Endothelial cell of umbilical vein (primary cell): Measurements from ENCODE around the gene SLC12A4. TPM values are rescaled to one million over a fixed set of nuclear protein-coding genes. Genes with fewer than 3 reads are reported as not detected.

Source experiments
- BruUV-seq: library from RNA; stranded (reverse); fragments of 400-500 nt; replicated peaks from 2 replicates; lab custom pipeline; 2021; lab: Mats Ljungman, UMichigan
- CTCF ChIA-PET: fragments of 300-600, 350-600 bp; sonication (Branson Sonifier 250); formaldehyde crosslinking; loops from one replicate; lab custom pipeline; 2021; ENCODE audit warnings: antibody characterized with exemption, inconsistent platforms; lab: Charles Lee
- POLR2A ChIA-PET: fragments of 300-600, 350-600 bp; sonication (Branson Sonifier 250); formaldehyde crosslinking; loops from one replicate; lab custom pipeline; 2021; ENCODE audit warnings: antibody characterized with exemption, inconsistent platforms; lab: Charles Lee
- DNase-seq: peaks from one replicate; pipeline ENCODE4 v3.0.0-alpha.2; 2011; ENCODE audit warnings: low read depth, low spot score
- FAIRE-seq: peaks from 2 replicates; lab custom pipeline; 2011; peaks lifted over from hg19 to GRCh38; lab: Jason Lieb, UNC
- H2AFZ ChIP-seq: 2 replicates; pipeline ENCODE4 v1.6.0; 2012; ENCODE audit warnings: low read depth, low read length, control low read depth, inconsistent platforms
- H3K27ac ChIP-seq: 2 replicates; pipeline ENCODE4 v1.5.1; 2011; ENCODE audit warnings: low read depth, mild to moderate bottlenecking, control low read depth, low read length, moderate library complexity; ENCODE audit not compliant: insufficient read depth
- H3K27me3 ChIP-seq, 2 experiments: 2 replicates each; pipeline versions ENCODE4 v1.6.0 to v1.6.1; 2011; ENCODE audit warnings: low read length in 2 of 2, mixed read lengths in 1 of 2; ENCODE audit not compliant: control insufficient read depth in 2 of 2, insufficient read depth in 2 of 2
- H3K36me3 ChIP-seq, 2 experiments: 2 replicates in 1 of 2; 3 replicates in 1 of 2; pipeline ENCODE4 v1.5.1; 2011; ENCODE audit warnings: low read length in 2 of 2, mild to moderate bottlenecking in 1 of 2, moderate library complexity in 1 of 2; ENCODE audit not compliant: control insufficient read depth in 2 of 2, insufficient read depth in 2 of 2; ENCODE audit errors: extremely low read depth in 1 of 2
- H3K4me1 ChIP-seq: 3 replicates; pipeline ENCODE4 v1.5.1; 2011; ENCODE audit warnings: mild to moderate bottlenecking, low read length; ENCODE audit not compliant: control insufficient read depth, insufficient read depth; ENCODE audit errors: extremely low read depth
- H3K4me2 ChIP-seq: 2 replicates; pipeline ENCODE4 v1.6.1; 2011; ENCODE audit warnings: low read length, control low read depth, mixed read lengths; ENCODE audit not compliant: insufficient read depth
- H3K4me3 ChIP-seq, 3 experiments: fragments of 200-600 bp in 1 of 3; sonication (generic), shearing (Covaris generic) in 1 of 3; replicated peaks in 1 of 3; 2 replicates each; pipeline ENCODE4 v1.5.1; 2011 to 2016; ENCODE audit warnings: control low read depth in 3 of 3, low read length in 3 of 3, mild to moderate bottlenecking in 2 of 3, inconsistent platforms in 1 of 3, low read depth in 1 of 3, moderate library complexity in 1 of 3; ENCODE audit not compliant: insufficient read depth in 1 of 3
- H3K79me2 ChIP-seq: 2 replicates; pipeline ENCODE4 v1.6.0; 2012; ENCODE audit warnings: low read length, inconsistent platforms; ENCODE audit not compliant: control insufficient read depth, insufficient read depth
- H3K9ac ChIP-seq: replicated peaks from 2 replicates; pipeline ENCODE3; 2011; ENCODE audit warnings: low read length, control low read depth; ENCODE audit not compliant: insufficient read depth; ENCODE audit errors: extremely low read depth
- H3K9me1 ChIP-seq: replicated peaks from 3 replicates; pipeline ENCODE4 v1.6.0; 2011; ENCODE audit warnings: mild to moderate bottlenecking, low read length; ENCODE audit not compliant: control insufficient read depth, insufficient read depth; ENCODE audit errors: extremely low read depth
- H3K9me3 ChIP-seq: replicated peaks from 2 replicates; pipeline ENCODE4 v1.5.1; 2012; ENCODE audit warnings: low read length, inconsistent platforms; ENCODE audit not compliant: control insufficient read depth, insufficient read depth
- H4K20me1 ChIP-seq: replicated peaks from 2 replicates; pipeline ENCODE3; 2011; ENCODE audit warnings: mild to moderate bottlenecking, low read length; ENCODE audit not compliant: control insufficient read depth, insufficient read depth; ENCODE audit errors: extremely low read depth
- EZH2 ChIP-seq: IDR thresholded peaks from 2 replicates; pipeline ENCODE4 v1.6.1; 2012; ENCODE audit warnings: borderline replicate concordance, low read depth, mild to moderate bottlenecking, moderate library complexity, low read length, inconsistent platforms; ENCODE audit not compliant: severe bottlenecking
- FOS ChIP-seq: IDR thresholded peaks from 2 replicates; pipeline ENCODE4 v1.6.1; 2011; ENCODE audit warnings: mild to moderate bottlenecking, low read length, moderate library complexity, borderline replicate concordance; ENCODE audit not compliant: insufficient read depth
- GATA2 ChIP-seq: IDR thresholded peaks from 2 replicates; pipeline ENCODE4 v1.7.0; 2011; ENCODE audit warnings: low read depth, mild to moderate bottlenecking, moderate library complexity, mixed read lengths, low read length; ENCODE audit not compliant: insufficient read length, insufficient read depth
- JUN ChIP-seq: IDR thresholded peaks from 2 replicates; pipeline ENCODE4 v1.6.1; 2011; ENCODE audit warnings: borderline replicate concordance, low read depth; ENCODE audit not compliant: insufficient read length, insufficient read depth
- MYC ChIP-seq: IDR thresholded peaks from one replicate; pipeline ENCODE4 v1.6.1; 2011; ENCODE audit warnings: mild to moderate bottlenecking, low read depth, low read length
- POLR2A ChIP-seq: IDR thresholded peaks from 2 replicates; pipeline ENCODE4 v1.6.1; 2012; ENCODE audit warnings: low read depth, mild to moderate bottlenecking, control low read depth, low read length
- POLR2AphosphoS5 ChIP-seq: IDR thresholded peaks from 2 replicates; pipeline ENCODE4 v1.6.1; 2012; ENCODE audit warnings: low read depth, mild to moderate bottlenecking, control low read depth, low read length, moderate library complexity; ENCODE audit not compliant: insufficient read depth
- dilution Hi-C: fragments of 300-500 bp; cut with MboI; formaldehyde crosslinking; loops from one replicate; pipeline ENCODE4 v1.15.0; 2019; ENCODE audit warnings: low sequenced_read_pairs; ENCODE audit not compliant: extremely low pct_ligation_motif_present
- intact Hi-C: fragments of 100-400 bp; cut with micrococcal nuclease; formaldehyde crosslinking; loops from one replicate; pipeline ENCODE4 v1.10.0; 2022
- polyA plus RNA-seq, 4 experiments: library from polyadenylated mRNA; depleted of rRNA in 3 of 4; stranded (reverse) in 3 of 4; unstranded in 1 of 4; fragments of >200 nt; gene quantifications; 2 replicates each; pipeline versions ENCODE4 v1.2.1 to v1.2.3, GENCODE V29; 2011 to 2012; ENCODE audit warnings: missing spikeins in 1 of 4
- total RNA-seq: library from RNA; stranded (reverse); gene quantifications from 2 replicates; pipeline ENCODE4 v1.2.3, GENCODE V29; 2021
- TF ChIP-seq, protein P1 (sequence below), 2 donors: IDR thresholded peaks; 1 replicate in 1 of 2; 2 replicates in 1 of 2; pipeline ENCODE4 v1.5.1; 2011; ENCODE audit warnings: low read length in 2 of 2, mild to moderate bottlenecking in 2 of 2, moderate library complexity in 2 of 2, control low read depth in 1 of 2, inconsistent platforms in 1 of 2, low read depth in 1 of 2; ENCODE audit not compliant: insufficient read depth in 1 of 2; ENCODE audit errors: extremely low read depth in 1 of 2
- TF ChIP-seq, protein P2 (sequence below): IDR thresholded peaks from 2 replicates; pipeline ENCODE4 v1.6.1; 2011; ENCODE audit not compliant: insufficient read depth, insufficient read length

Gene SLC12A4
- total and polyA plus RNA-seq, 2 donors (not counting 3 experiments of a cell fraction or from before 2014, with no cell fraction given), result 110 to 114 TPM

DNA sequence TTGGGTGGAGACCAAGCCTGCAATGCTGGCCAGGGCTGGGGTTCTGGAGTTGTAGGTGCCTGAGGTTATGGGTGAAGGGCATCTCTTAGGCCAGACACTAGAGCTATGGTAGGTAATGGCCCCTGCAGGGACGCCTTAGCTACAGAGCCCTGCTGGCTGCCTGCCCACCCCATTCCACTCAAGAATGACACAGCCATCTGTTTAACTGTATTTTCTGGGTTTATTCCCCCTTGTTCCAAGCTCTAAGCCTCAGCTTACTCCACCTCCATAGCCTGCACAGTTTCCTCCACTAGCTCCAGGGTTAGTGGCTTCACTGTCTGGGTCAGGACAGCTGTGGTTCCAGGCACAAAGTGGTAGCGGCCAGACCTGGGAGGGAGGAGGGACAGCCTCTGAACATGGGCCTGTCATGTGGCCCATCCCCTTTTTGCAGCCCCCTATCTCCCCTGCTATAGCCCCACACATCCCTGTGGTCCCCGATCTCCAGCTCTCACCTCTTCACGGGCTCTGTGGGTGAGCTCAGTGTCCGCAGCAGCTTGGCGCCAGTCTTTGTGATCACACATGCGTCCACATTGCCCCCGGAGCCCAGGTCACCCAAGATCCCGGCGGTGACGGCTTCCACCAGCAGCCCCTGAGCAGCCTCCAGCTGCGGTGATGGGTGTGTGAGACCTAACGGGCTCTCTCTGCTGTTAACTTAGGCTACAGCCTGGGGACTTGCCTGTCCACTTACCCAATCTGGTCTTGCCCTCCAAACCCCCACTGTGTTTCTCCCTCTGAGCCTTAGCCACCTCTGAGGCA, 33.9 kb downstream of the SLC12A4 start:
- H3K4me2 ChIP-seq, result peak overlapping the region; percentile 78
- TF ChIP-seq MYC, result no peak
- peak; percentile 28 for TF ChIP-seq POLR2AphosphoS5
- no TSS peak for BruUV-seq
- intact Hi-C loops, result loop anchor here (1.0 kb wide), 1 partner anchor 87 kb away; the partner anchor contains the start of gene CENPT
- no peaks in the 10 kb centered on the region for H3K9me3 ChIP-seq
- H3K9ac ChIP-seq, result no peak overlapping the region
- no peaks in the 10 kb centered on the region for H3K9me1 ChIP-seq
- peaks cover 1 to 6% of the 10 kb centered on the region in 2 experiments for H3K36me3 ChIP-seq
- FAIRE-seq (no peak), DNase-seq (no peak)
- H3K27me3 ChIP-seq, result no peaks in the 10 kb centered on the region
- dilution Hi-C loops, result no loop called here
- no peak overlapping the region for H2AFZ ChIP-seq
- H3K27ac ChIP-seq, result no peak overlapping the region
- H3K4me1 ChIP-seq, result peaks cover 13% of the 10 kb centered on the region
- POLR2A ChIA-PET, result interaction anchor here (1.1 kb wide), 1 partner anchor 10 kb away, joined by 5 read pairs; no protein-coding TSS in a partner anchor
- peak overlapping the region in 1 of 3 experiments; percentile 58 for H3K4me3 ChIP-seq
- CTCF ChIA-PET, result interaction anchor here (0.8 to 5.7 kb wide), 8 partner anchors 10 to 414 kb away, joined by 3 to 42 read pairs (median 6); partner anchors contain the start of gene NRN1L
- no peaks in the 10 kb centered on the region for H3K79me2 ChIP-seq
- no peaks in the 10 kb centered on the region for H4K20me1 ChIP-seq

- intact Hi-C loops (no loop called here), dilution Hi-C loops (no loop called here)
- Histone ChIP-seq H3K27ac (no peak overlapping the region), H3K36me3 (peaks cover 0 to 5% of the 10 kb centered on the region in 2 experiments), H2AFZ (no peak overlapping the region), H4K20me1 (no peaks in the 10 kb centered on the region), H3K9ac (no peak overlapping the region), H3K79me2 (no peaks in the 10 kb centered on the region), H3K4me3 (no peak overlapping the region), H3K4me1 (peaks cover 13% of the 10 kb centered on the region), H3K27me3 (no peaks in the 10 kb centered on the region), H3K9me3 (no peaks in the 10 kb centered on the region), H3K9me1 (no peaks in the 10 kb centered on the region), H3K4me2 (no peak overlapping the region)
- TF ChIP-seq FOS, result no peak
- TF ChIP-seq JUN, result no peak
- TF ChIP-seq MYC, result no peak
- TF ChIP-seq, protein P1, sequence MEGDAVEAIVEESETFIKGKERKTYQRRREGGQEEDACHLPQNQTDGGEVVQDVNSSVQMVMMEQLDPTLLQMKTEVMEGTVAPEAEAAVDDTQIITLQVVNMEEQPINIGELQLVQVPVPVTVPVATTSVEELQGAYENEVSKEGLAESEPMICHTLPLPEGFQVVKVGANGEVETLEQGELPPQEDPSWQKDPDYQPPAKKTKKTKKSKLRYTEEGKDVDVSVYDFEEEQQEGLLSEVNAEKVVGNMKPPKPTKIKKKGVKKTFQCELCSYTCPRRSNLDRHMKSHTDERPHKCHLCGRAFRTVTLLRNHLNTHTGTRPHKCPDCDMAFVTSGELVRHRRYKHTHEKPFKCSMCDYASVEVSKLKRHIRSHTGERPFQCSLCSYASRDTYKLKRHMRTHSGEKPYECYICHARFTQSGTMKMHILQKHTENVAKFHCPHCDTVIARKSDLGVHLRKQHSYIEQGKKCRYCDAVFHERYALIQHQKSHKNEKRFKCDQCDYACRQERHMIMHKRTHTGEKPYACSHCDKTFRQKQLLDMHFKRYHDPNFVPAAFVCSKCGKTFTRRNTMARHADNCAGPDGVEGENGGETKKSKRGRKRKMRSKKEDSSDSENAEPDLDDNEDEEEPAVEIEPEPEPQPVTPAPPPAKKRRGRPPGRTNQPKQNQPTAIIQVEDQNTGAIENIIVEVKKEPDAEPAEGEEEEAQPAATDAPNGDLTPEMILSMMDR (IDR thresholded peaks at IDR 0.05; ENCODE audit: extremely low read depth in 1 of 2, insufficient read depth in 1 of 2, low read depth in 1 of 2, low read length in 2 of 2), result no peak
- no peak for TF ChIP-seq EZH2
- no peak for TF ChIP-seq GATA2
- TF ChIP-seq, protein P2, sequence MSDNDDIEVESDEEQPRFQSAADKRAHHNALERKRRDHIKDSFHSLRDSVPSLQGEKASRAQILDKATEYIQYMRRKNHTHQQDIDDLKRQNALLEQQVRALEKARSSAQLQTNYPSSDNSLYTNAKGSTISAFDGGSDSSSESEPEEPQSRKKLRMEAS, result no peak
- no peak for TF ChIP-seq POLR2A
- TF ChIP-seq POLR2AphosphoS5, result no peak
- POLR2A ChIA-PET, result no interaction called here
- DNase-seq (no peak), FAIRE-seq (no peak)
- BruUV-seq, result no TSS peak
- CTCF ChIA-PET, result interaction anchor here (0.9 to 5.7 kb wide), 7 partner anchors 9 to 413 kb away, joined by 3 to 42 read pairs (median 6); partner anchors contain the start of gene NRN1L
Measured at GRCh38 chr16:67933805-67934204, 34.6 kb downstream of the SLC12A4 start.
